Vagina (tissue), 2 donors: ENCODE measurements around the gene RRN3. TPM values are rescaled to one million over a fixed set of nuclear protein-coding genes. Genes with fewer than 3 reads are reported as not detected.
"Not testable (repeated sequence)": the region's sequence is repeated elsewhere in the genome, so short reads cannot be mapped to it uniquely, and the experiment has no call there.

ENCODE experiments used
- DNase-seq, 2 donors: peaks; one replicate each; pipeline ENCODE4 v3.0.0-alpha.2; 2017; ENCODE audit errors: extremely low spot score in 2 of 2
- H3K27ac ChIP-seq: fragments of 200-600 bp; sonication (generic); one replicate; pipeline ENCODE4 v1.5.1; 2019
- H3K27me3 ChIP-seq: fragments of 200-600 bp; sonication (generic); one replicate; pipeline ENCODE4 v1.5.1; 2019
- H3K36me3 ChIP-seq, 2 donors: fragments of 200-600 bp; sonication (generic); one replicate each; pipeline ENCODE4 v1.5.1; 2017 to 2019
- H3K4me1 ChIP-seq: fragments of 200-600 bp; sonication (generic); one replicate; pipeline ENCODE4 v1.5.1; 2019
- H3K4me3 ChIP-seq, 2 donors: fragments of 200-600 bp; sonication (generic); 1 replicate in 1 of 2; 2 replicates in 1 of 2; pipeline ENCODE4 v1.5.1; 2016 to 2019
- H3K9me3 ChIP-seq: fragments of 200-600 bp; sonication (generic); one replicate; pipeline ENCODE4 v1.5.1; 2019
- POLR2A ChIP-seq, 2 donors: fragments of 450-650 bp; IDR thresholded peaks; one replicate each; pipeline ENCODE4 v1.6.1; 2017; ENCODE audit warnings: antibody characterized with exemption in 2 of 2, mild to moderate bottlenecking in 2 of 2, moderate library complexity in 2 of 2
- POLR2AphosphoS5 ChIP-seq, 2 donors: sonication (generic); formaldehyde crosslinking; IDR thresholded peaks; one replicate each; pipeline ENCODE4 v1.9.0; 2017; ENCODE audit warnings: antibody characterized with exemption in 2 of 2, mild to moderate bottlenecking in 2 of 2, low read depth in 1 of 2; ENCODE audit not compliant: insufficient read depth in 1 of 2
- intact Hi-C: fragments of 100-400 bp; cut with DNase I; formaldehyde crosslinking; loops from one replicate; pipeline ENCODE4 v1.15.1; 2023
- total RNA-seq: library from RNA; depleted of rRNA; stranded (reverse); fragments of >200 nt; gene quantifications from one replicate; pipeline ENCODE4 v1.2.3, GENCODE V29; 2016
- TF ChIP-seq, protein P1 (sequence below), 3 experiments: fragments of 450-650 bp in 2 of 3; fragments of 200-600 bp in 1 of 3; sonication (generic) in 1 of 3; IDR thresholded peaks; one replicate each; pipeline ENCODE4 v1.5.1; 2017 to 2019; ENCODE audit warnings: antibody characterized with exemption in 3 of 3, mild to moderate bottlenecking in 2 of 3, moderate library complexity in 2 of 3

Gene RRN3
- total RNA-seq, 1 donor from 2014 or later, result 24.8 TPM

- H3K9me3 ChIP-seq, H3K4me3 ChIP-seq, DNase-seq, H3K27ac ChIP-seq, H3K27me3 ChIP-seq, intact Hi-C loops, H3K4me1 ChIP-seq: not testable (repeated sequence)
- H3K36me3 ChIP-seq, result peaks cover 0 to 62% of the 10 kb centered on the region in 2 donors
These were observed 17.9 kb downstream of the RRN3 start for GRCh38 chr16:15076161-15076560.

DNA sequence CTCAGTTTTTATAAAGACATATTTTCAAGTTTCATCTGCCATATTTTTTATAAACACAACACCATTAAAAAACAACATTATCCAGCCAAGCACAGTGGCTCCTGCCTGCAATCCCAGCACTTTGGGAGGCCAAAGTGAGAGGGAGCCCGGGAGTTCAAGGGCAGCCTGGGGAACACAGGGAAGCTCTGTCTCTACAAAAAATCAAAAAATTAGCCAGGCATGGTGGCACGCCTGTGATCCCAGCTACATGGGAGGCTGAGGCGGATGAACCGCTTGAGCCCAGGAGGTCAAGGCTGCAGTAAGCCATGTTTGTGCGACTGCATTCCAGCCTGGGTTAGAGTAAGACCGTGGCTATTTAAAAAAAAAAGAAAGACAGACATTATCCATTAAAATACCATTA is 21.0 kb downstream of the RRN3 start:
- intact Hi-C loops, result no loop called here
- H3K36me3 ChIP-seq, result peaks cover 0 to 65% of the 10 kb centered on the region in 2 donors
- H3K4me1 ChIP-seq, result no peaks in the 10 kb centered on the region
- no peak overlapping the region for H3K27ac ChIP-seq
- no peaks in the 10 kb centered on the region for H3K9me3 ChIP-seq
- TF ChIP-seq, protein P1, sequence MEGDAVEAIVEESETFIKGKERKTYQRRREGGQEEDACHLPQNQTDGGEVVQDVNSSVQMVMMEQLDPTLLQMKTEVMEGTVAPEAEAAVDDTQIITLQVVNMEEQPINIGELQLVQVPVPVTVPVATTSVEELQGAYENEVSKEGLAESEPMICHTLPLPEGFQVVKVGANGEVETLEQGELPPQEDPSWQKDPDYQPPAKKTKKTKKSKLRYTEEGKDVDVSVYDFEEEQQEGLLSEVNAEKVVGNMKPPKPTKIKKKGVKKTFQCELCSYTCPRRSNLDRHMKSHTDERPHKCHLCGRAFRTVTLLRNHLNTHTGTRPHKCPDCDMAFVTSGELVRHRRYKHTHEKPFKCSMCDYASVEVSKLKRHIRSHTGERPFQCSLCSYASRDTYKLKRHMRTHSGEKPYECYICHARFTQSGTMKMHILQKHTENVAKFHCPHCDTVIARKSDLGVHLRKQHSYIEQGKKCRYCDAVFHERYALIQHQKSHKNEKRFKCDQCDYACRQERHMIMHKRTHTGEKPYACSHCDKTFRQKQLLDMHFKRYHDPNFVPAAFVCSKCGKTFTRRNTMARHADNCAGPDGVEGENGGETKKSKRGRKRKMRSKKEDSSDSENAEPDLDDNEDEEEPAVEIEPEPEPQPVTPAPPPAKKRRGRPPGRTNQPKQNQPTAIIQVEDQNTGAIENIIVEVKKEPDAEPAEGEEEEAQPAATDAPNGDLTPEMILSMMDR (IDR thresholded peaks at IDR 0.05), result no peak
- TF ChIP-seq POLR2A (IDR thresholded peaks at IDR 0.05), result no peak
- TF ChIP-seq POLR2AphosphoS5 (IDR thresholded peaks at IDR 0.05; ENCODE audit: insufficient read depth in 1 of 2, low read depth in 1 of 2), result no peak
- DNase-seq, result no peak
- no peak overlapping the region for H3K4me3 ChIP-seq
- H3K27me3 ChIP-seq, result no peaks in the 10 kb centered on the region

DNA sequence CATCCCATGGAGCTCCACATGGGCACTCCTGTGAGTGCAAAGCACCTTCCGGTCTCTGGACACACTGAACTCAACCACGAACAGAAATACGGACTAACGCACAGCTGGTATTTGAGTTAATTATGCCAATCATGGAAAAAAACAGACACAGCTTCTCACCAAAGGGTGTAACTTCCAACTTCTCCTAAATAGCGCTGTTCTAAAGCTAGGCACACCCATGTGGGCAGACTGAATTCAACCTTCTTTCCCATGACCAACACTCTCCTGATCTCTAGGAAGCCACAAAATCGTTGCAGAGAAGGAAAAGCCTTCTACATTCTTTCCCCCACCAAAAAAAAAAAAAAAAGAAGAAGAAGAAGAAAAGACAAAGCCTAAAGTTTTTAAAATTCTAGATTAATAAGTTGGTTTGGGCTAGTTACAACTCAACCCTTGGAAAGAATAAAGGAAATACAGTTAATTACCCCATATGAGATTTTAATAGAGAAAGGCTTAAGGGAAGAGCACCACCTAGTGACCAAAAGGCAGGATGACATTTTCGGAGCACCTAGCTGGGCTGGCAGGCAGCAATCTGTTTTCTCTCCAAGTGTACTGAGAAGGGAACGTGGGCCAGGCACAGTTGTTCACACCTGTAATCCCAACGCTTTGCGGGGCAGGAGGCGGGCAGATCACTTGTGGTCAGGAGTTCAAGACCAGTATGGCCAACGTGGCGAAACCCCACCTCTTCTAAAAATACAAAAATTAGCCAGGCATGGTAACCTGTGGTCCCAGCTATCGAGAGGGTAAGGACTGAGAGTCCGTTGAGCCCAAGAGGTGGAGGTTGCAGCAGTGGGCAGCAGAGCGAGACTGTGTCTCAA is 21.9 kb downstream of the RRN3 start:
- H3K27me3 ChIP-seq, DNase-seq, H3K4me3 ChIP-seq, H3K9me3 ChIP-seq, H3K27ac ChIP-seq, intact Hi-C loops, H3K4me1 ChIP-seq: not testable (repeated sequence)
- H3K36me3 ChIP-seq, result peaks cover 0 to 57% of the 10 kb centered on the region in 2 donors

GRCh38 chr16:15071013-15071412 is 23.1 kb downstream of the RRN3 start:
- peaks cover 0 to 45% of the 10 kb centered on the region in 2 donors for H3K36me3 ChIP-seq
- H3K27me3 ChIP-seq, H3K4me3 ChIP-seq, H3K4me1 ChIP-seq, DNase-seq, H3K27ac ChIP-seq, intact Hi-C loops, H3K9me3 ChIP-seq: not testable (repeated sequence)

DNA sequence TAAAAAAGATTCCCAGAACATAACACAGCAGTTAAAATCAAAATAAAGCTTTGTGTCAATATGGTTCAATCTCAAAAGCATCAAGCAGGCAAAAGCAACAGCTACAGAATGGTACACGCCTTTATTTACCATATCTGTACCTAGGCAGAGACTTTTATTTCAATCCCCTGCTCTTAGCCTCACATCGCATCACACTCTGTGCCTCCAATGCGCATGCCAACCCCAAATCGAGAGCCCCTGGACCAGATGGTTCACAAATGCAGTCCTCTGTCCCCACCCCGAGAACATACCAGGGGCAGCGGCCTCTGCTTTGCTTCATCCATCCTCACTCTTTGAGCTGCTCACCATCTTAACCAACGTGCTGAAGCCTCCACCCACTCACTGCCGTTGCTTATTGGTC is 27.4 kb downstream of the RRN3 start:
- DNase-seq, H3K27ac ChIP-seq, H3K27me3 ChIP-seq, H3K4me3 ChIP-seq, H3K4me1 ChIP-seq, H3K9me3 ChIP-seq, intact Hi-C loops: not testable (repeated sequence)
- peaks cover 3 to 40% of the 10 kb centered on the region in 2 donors for H3K36me3 ChIP-seq

DNA sequence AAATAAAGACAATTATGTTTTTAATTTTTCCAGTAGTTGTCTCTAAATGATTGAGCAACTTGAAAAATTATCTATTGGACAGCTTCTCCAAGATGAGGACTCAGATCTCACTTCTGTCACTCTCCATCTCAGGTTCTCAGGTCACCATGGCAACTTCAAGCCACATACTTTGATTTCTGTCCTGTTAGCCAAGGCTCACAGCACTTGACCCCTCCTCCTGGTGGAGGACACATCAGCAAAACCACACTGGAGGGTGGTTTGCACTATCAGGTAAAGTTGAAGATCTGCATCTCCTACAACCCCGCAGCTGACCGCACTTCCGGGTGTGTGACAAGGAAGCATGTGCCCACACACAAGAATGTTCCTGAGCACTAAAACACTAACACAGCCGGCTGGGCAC is 28.1 kb downstream of the RRN3 start:
- peaks cover 3 to 47% of the 10 kb centered on the region in 2 donors for H3K36me3 ChIP-seq
- H3K9me3 ChIP-seq, H3K4me3 ChIP-seq, H3K27me3 ChIP-seq, DNase-seq, H3K27ac ChIP-seq, intact Hi-C loops, H3K4me1 ChIP-seq: not testable (repeated sequence)

DNA sequence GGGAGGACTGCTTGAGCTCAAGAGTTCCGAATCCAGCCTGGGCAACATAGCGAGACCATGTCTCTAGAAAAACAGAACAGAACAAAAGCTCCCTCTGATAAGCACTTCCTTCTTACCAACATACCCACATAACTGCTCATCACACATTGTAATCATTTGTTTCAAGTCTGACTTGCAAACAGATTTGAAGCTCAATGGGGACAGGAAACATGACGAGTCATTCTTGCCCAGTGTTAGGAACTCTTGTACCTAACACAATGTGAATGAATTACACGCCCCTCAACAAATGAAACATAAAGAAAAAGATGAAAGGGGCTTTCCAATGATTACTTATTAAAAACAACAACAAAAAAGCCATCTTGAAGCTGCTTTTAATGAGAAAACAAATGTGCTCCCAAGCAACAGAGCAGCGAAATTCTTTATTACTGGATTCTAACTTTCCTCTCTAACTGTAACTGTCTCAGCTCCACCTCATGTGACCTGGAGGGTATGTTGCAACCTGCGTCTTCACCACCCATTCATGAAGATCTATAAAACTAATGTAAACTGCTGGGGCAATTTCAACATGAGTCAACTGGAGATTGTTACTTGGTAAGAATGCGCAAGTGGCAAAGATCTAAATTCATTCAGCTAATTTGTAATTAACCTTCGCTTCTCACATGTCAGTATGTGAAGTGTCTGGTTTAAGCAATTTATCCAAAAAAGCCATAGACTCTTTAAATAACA is 31.8 kb downstream of the RRN3 start:
- H3K4me3 ChIP-seq, intact Hi-C loops, H3K27me3 ChIP-seq, DNase-seq, H3K27ac ChIP-seq, H3K4me1 ChIP-seq, H3K9me3 ChIP-seq: not testable (repeated sequence)
- peaks cover 3 to 40% of the 10 kb centered on the region in 2 donors for H3K36me3 ChIP-seq

GRCh38 chr16:15059324-15059723 is 34.7 kb downstream of the RRN3 start:
- TF ChIP-seq POLR2AphosphoS5 (IDR thresholded peaks at IDR 0.05; ENCODE audit: insufficient read depth in 1 of 2, low read depth in 1 of 2), result no peak
- TF ChIP-seq, protein P1 (IDR thresholded peaks at IDR 0.05), result no peak
- TF ChIP-seq POLR2A (IDR thresholded peaks at IDR 0.05), result no peak
- Histone ChIP-seq H3K27ac (no peak overlapping the region), H3K27me3 (no peaks in the 10 kb centered on the region), H3K4me1 (peaks cover 16% of the 10 kb centered on the region), H3K4me3 (no peak overlapping the region), H3K36me3 (peaks cover 3 to 30% of the 10 kb centered on the region in 2 donors), H3K9me3 (no peaks in the 10 kb centered on the region)
- no peak for DNase-seq
- intact Hi-C loops, result no loop called here
